SIG-M5 treated with dmso at 0.1 percent for 504 hours (cell line): ENCODE results near the gene PROK1.

Experiments used
- DNase-seq: peaks from one replicate; lab custom pipeline; 2025; ENCODE audit not compliant: unreplicated experiment; lab: John Stamatoyannopoulos, UW

Gene PROK1

GRCh38 chr1:110464340-110464739 lies 13.4 kb downstream of the PROK1 start:
- no peak for DNase-seq

- DNase-seq: no peak
Observed at GRCh38 chr1:110465038-110465813, 14.3 kb downstream of the PROK1 start.

- DNase-seq: no peak
Observed at GRCh38 chr1:110465814-110466380, 14.9 kb downstream of the PROK1 start.

GRCh38 chr1:110466646-110467280 lies 15.8 kb downstream of the PROK1 start:
- DNase-seq: no peak

- DNase-seq: no peak
Observed at GRCh38 chr1:110471131-110471530, 20.2 kb downstream of the PROK1 start.

GRCh38 chr1:110472546-110472945 lies 21.6 kb downstream of the PROK1 start:
- DNase-seq: no peak

- DNase-seq: no peak
Observed at GRCh38 chr1:110474444-110474843, 23.5 kb downstream of the PROK1 start.

GRCh38 chr1:110475362-110476027 lies 24.5 kb downstream of the PROK1 start:
- no peak for DNase-seq

GRCh38 chr1:110476028-110476765 lies 25.2 kb downstream of the PROK1 start:
- no peak for DNase-seq

- no peak for DNase-seq
Observed at GRCh38 chr1:110477041-110477440, 26.1 kb downstream of the PROK1 start.

- peak; percentile 33 for DNase-seq
Observed at GRCh38 chr1:110477445-110477957, 26.6 kb downstream of the PROK1 start.

- DNase-seq: no peak
Observed at GRCh38 chr1:110477967-110478640, 27.2 kb downstream of the PROK1 start.

- DNase-seq: no peak
Observed at GRCh38 chr1:110478886-110479285, 27.9 kb downstream of the PROK1 start.

- DNase-seq: no peak
Observed at GRCh38 chr1:110480356-110481096, 29.6 kb downstream of the PROK1 start.

GRCh38 chr1:110481968-110482623 lies 31.1 kb downstream of the PROK1 start:
- DNase-seq: no peak

- DNase-seq: no peak
Observed at GRCh38 chr1:110482662-110483307, 31.8 kb downstream of the PROK1 start.

GRCh38 chr1:110483308-110483685 lies 32.3 kb downstream of the PROK1 start:
- DNase-seq: no peak

- DNase-seq: no peak
Observed at GRCh38 chr1:110484801-110485200, 33.9 kb downstream of the PROK1 start.

GRCh38 chr1:110485725-110486124 lies 34.8 kb downstream of the PROK1 start:
- DNase-seq: no peak
